HEK293 (cell line): ENCODE data around the gene DDX41.

ENCODE experiments used
- CTCF ChIA-PET: fragments of 350-600 bp; formaldehyde crosslinking; extraction: SDS; loops from one replicate; lab custom pipeline; 2021; ENCODE audit warnings: antibody characterized with exemption; lab: Yijun Ruan, JAX
- POLR2A ChIA-PET: fragments of 300-600 bp; formaldehyde crosslinking; extraction: SDS; loops from one replicate; lab custom pipeline; 2020; ENCODE audit warnings: antibody characterized with exemption, inconsistent platforms; lab: Yijun Ruan, JAX
- H3K27ac ChIP-seq: fragments of 200-500 bp; sonication (Bioruptor generic); 2 replicates; pipeline ENCODE4 v1.5.1; 2014; ENCODE audit warnings: low read depth, low read length, control low read depth, inconsistent platforms; ENCODE audit errors: extremely low read depth
- H3K36me3 ChIP-seq, 2 experiments: fragments of 200-500 bp in 1 of 2; sonication (Bioruptor generic) in 1 of 2; 1 replicate in 1 of 2; 2 replicates in 1 of 2; pipeline ENCODE4 v1.5.1; 2014 to 2017; ENCODE audit warnings: inconsistent platforms in 2 of 2, low read length in 2 of 2; ENCODE audit not compliant: control insufficient read depth in 2 of 2, insufficient read depth in 1 of 2
- H3K4me1 ChIP-seq: fragments of 200-500 bp; sonication (Bioruptor generic); 2 replicates; pipeline ENCODE4 v1.5.1; 2014; ENCODE audit warnings: mild to moderate bottlenecking, low read length, inconsistent platforms; ENCODE audit not compliant: control insufficient read depth, insufficient read depth
- H3K4me3 ChIP-seq: 2 replicates; pipeline ENCODE4 v1.5.1; 2011; ENCODE audit warnings: low read depth, mild to moderate bottlenecking, control low read depth, low read length, moderate library complexity
- H3K9me3 ChIP-seq: fragments of 200-500 bp; sonication (Bioruptor generic); 2 replicates; pipeline ENCODE4 v1.5.1; 2014; ENCODE audit warnings: low read depth, low read length, inconsistent platforms; ENCODE audit not compliant: control insufficient read depth, insufficient read depth
- ATF2 ChIP-seq: fragments of 450-650 bp; formaldehyde crosslinking; IDR thresholded peaks from 2 replicates; pipeline ENCODE4 v1.5.1; 2016; ENCODE audit warnings: missing biosample characterization, missing genetic modification characterization, low read depth
- IKZF3 ChIP-seq: fragments of 450-650 bp; IDR thresholded peaks from 2 replicates; pipeline ENCODE4 v1.5.0; 2018; ENCODE audit warnings: missing biosample characterization, mild to moderate bottlenecking, missing genetic modification characterization, moderate library complexity
- KLF16 ChIP-seq: fragments of 450-650 bp; formaldehyde crosslinking; IDR thresholded peaks from 2 replicates; pipeline ENCODE4 v1.5.1; 2017; ENCODE audit warnings: missing biosample characterization, missing genetic modification characterization
- MYNN ChIP-seq: fragments of 450-650 bp; formaldehyde crosslinking; IDR thresholded peaks from 2 replicates; pipeline ENCODE4 v1.5.1; 2016; ENCODE audit warnings: missing biosample characterization, missing genetic modification characterization, borderline replicate concordance
- PRDM6 ChIP-seq: fragments of 450-650 bp; formaldehyde crosslinking; IDR thresholded peaks from 2 replicates; pipeline ENCODE4 v1.5.1; 2017; ENCODE audit warnings: missing biosample characterization, missing genetic modification characterization
- TCF7L2 ChIP-seq: IDR thresholded peaks from 2 replicates; pipeline ENCODE4 v1.6.1; 2011; ENCODE audit warnings: low read depth, mild to moderate bottlenecking, inconsistent platforms, low read length, moderate library complexity, borderline replicate concordance
- ZBTB49 ChIP-seq: fragments of 450-650 bp; formaldehyde crosslinking; IDR thresholded peaks from 2 replicates; pipeline ENCODE4 v1.5.1; 2016; ENCODE audit warnings: missing biosample characterization, missing genetic modification characterization, low read depth
- ZFP3 ChIP-seq: fragments of 450-650 bp; formaldehyde crosslinking; IDR thresholded peaks from 2 replicates; pipeline ENCODE4 v1.5.1; 2016; ENCODE audit warnings: low read depth, missing biosample characterization, missing genetic modification characterization
- ZFP37 ChIP-seq: fragments of 450-650 bp; formaldehyde crosslinking; IDR thresholded peaks from 2 replicates; pipeline ENCODE4 v1.5.1; 2016; ENCODE audit warnings: missing biosample characterization, missing genetic modification characterization
- ZIC2 ChIP-seq: fragments of 450-650 bp; formaldehyde crosslinking; IDR thresholded peaks from 2 replicates; pipeline ENCODE4 v1.5.1; 2016; ENCODE audit warnings: missing biosample characterization, missing genetic modification characterization
- ZNF266 ChIP-seq: fragments of 450-650 bp; formaldehyde crosslinking; IDR thresholded peaks from 2 replicates; pipeline ENCODE4 v1.5.1; 2016; ENCODE audit warnings: missing biosample characterization, missing genetic modification characterization, low read depth
- ZNF350 ChIP-seq: fragments of 450-650 bp; formaldehyde crosslinking; IDR thresholded peaks from 2 replicates; pipeline ENCODE4 v1.5.0; 2017; ENCODE audit warnings: missing biosample characterization, mild to moderate bottlenecking, missing genetic modification characterization
- ZNF664 ChIP-seq: fragments of 450-650 bp; formaldehyde crosslinking; IDR thresholded peaks from 2 replicates; pipeline ENCODE4 v1.5.1; 2016; ENCODE audit warnings: missing biosample characterization, missing genetic modification characterization
- ZNF670 ChIP-seq: fragments of 450-650 bp; formaldehyde crosslinking; IDR thresholded peaks from 2 replicates; pipeline ENCODE4 v1.5.1; 2016; ENCODE audit warnings: missing biosample characterization, missing genetic modification characterization, low read depth
- ZSCAN30 ChIP-seq: fragments of 450-650 bp; IDR thresholded peaks from 2 replicates; pipeline ENCODE4 v1.5.1; 2018; ENCODE audit warnings: missing biosample characterization, mild to moderate bottlenecking, missing genetic modification characterization, moderate library complexity
- ZSCAN4 ChIP-seq: fragments of 450-650 bp; formaldehyde crosslinking; IDR thresholded peaks from 2 replicates; pipeline ENCODE4 v1.5.1; 2017; ENCODE audit warnings: missing biosample characterization, missing genetic modification characterization
- TF ChIP-seq, protein P1 (sequence below): fragments of 450-650 bp; formaldehyde crosslinking; IDR thresholded peaks from 2 replicates; pipeline ENCODE4 v1.5.1; 2016; ENCODE audit warnings: missing biosample characterization, missing genetic modification characterization
- TF ChIP-seq, protein P2 (sequence below): fragments of 450-650 bp; formaldehyde crosslinking; IDR thresholded peaks from 2 replicates; pipeline ENCODE4 v1.5.1; 2016; ENCODE audit warnings: missing biosample characterization, missing genetic modification characterization

Gene DDX41

GRCh38 chr5:177504086-177505056 lies 12.4 kb downstream of the DDX41 start (continued):
- TF ChIP-seq ZBTB49 (tag by site-specific recombination), result no peak
- TF ChIP-seq TCF7L2, result no peak
- no peak for TF ChIP-seq ZFP3 (tag by site-specific recombination)

DNA sequence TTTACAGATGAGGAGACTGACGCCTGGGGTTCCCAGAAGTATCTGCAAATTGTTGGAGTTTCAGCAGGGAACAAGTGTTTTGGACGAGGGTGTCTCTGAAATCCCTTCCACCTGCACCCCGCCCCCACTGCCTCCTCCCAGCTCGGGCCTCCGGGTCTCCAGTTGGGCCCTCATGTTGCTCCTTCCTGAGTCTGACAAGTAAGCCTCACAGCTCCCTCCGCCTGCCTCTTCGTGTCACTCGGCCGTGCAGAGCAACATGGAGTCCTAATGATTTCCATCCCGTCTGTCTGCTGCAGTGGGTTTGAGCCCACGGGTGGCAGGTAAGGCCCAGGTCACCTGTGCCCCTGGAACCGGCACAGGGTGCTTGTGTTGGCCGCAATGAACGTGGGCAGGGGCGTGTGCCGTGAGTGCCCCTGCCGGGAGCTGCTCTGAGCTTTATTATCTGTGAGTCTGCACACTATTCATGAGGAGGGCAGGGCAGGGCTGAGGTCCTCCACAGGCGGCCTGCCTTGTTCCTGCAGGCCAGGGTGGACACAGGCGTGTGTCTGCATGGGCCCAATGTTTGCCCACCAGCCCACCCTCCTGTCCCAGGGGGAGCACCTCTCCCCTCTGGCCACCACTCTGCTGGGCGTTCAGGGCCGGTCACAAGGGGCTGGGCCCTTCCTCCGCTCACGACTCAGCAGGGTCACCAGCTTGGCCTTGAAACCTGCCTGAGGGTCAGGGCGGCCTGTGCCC lies 13.2 kb downstream of the DDX41 start:
- Histone ChIP-seq H3K27ac (no peak overlapping the region), H3K9me3 (no peaks in the 10 kb centered on the region), H3K36me3 (peaks cover 0 to 2% of the 10 kb centered on the region in 2 experiments; a peak in 1 of 3 replicates), H3K4me3 (no peak overlapping the region), H3K4me1 (no peaks in the 10 kb centered on the region)
- TF ChIP-seq IKZF3 (tag by site-specific recombination) (no peak), PRDM6 (tag by site-specific recombination) (no peak), ZSCAN30 (tag by site-specific recombination) (no peak), ZNF350 (tag by site-specific recombination) (no peak), ZFP37 (tag by site-specific recombination) (no peak), ZNF664 (tag by site-specific recombination) (no peak), ZNF266 (tag by site-specific recombination) (no peak)
- TF ChIP-seq, protein P1, sequence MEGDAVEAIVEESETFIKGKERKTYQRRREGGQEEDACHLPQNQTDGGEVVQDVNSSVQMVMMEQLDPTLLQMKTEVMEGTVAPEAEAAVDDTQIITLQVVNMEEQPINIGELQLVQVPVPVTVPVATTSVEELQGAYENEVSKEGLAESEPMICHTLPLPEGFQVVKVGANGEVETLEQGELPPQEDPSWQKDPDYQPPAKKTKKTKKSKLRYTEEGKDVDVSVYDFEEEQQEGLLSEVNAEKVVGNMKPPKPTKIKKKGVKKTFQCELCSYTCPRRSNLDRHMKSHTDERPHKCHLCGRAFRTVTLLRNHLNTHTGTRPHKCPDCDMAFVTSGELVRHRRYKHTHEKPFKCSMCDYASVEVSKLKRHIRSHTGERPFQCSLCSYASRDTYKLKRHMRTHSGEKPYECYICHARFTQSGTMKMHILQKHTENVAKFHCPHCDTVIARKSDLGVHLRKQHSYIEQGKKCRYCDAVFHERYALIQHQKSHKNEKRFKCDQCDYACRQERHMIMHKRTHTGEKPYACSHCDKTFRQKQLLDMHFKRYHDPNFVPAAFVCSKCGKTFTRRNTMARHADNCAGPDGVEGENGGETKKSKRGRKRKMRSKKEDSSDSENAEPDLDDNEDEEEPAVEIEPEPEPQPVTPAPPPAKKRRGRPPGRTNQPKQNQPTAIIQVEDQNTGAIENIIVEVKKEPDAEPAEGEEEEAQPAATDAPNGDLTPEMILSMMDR (tag by site-specific recombination), result no peak
- CTCF ChIA-PET, result interaction anchor here (0.6 to 5.0 kb wide), 7 partner anchors 12 to 100 kb away, joined by 3 to 54 read pairs (median 5); no protein-coding TSS in a partner anchor
- POLR2A ChIA-PET, result interaction anchor here (0.5 to 1.3 kb wide), 3 partner anchors 12 to 714 kb away, joined by 3 read pairs; no protein-coding TSS in a partner anchor

DNA sequence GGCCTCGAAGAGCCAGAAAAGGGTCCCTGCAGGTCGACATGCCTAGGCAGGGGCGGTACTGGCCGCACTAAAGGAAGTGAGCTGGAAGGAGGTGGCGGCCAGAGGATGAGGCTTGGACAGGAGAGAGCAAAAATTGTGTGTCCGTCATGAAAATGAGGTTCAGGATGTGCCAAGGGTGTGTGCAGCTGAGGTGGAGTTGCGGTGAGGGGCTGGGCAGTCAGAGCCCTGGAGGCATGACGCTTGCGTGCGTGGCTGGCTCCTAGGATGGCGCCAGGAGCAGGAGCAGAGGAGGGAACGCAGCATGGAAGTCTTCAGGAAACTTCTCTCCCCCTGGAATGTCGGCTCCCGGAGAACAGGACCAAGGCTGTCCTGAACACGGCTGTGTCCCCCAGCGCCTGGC lies 13.9 kb downstream of the DDX41 start:
- Histone ChIP-seq H3K4me3 (no peak overlapping the region), H3K36me3 (no peaks in the 10 kb centered on the region), H3K4me1 (no peaks in the 10 kb centered on the region; the same call in 1 of the 2 replicates), H3K9me3 (no peaks in the 10 kb centered on the region), H3K27ac (no peak overlapping the region)
- ChIA-PET CTCF (interaction anchor here (0.8 to 5.0 kb wide), 11 partner anchors 12 to 388 kb away, joined by 3 to 54 read pairs (median 6); partner anchors contain the start of genes DDX41 and LMAN2), POLR2A (interaction anchor here (0.8 kb wide), 1 partner anchor 13 kb away, joined by 3 read pairs; no protein-coding TSS in a partner anchor)
- TF ChIP-seq ZIC2 (tag by site-specific recombination) (no peak), ZSCAN4 (no peak), MYNN (no peak), ATF2 (no peak), ZNF670 (tag by site-specific recombination) (no peak), KLF16 (tag by site-specific recombination) (no peak)
- TF ChIP-seq, protein P2, sequence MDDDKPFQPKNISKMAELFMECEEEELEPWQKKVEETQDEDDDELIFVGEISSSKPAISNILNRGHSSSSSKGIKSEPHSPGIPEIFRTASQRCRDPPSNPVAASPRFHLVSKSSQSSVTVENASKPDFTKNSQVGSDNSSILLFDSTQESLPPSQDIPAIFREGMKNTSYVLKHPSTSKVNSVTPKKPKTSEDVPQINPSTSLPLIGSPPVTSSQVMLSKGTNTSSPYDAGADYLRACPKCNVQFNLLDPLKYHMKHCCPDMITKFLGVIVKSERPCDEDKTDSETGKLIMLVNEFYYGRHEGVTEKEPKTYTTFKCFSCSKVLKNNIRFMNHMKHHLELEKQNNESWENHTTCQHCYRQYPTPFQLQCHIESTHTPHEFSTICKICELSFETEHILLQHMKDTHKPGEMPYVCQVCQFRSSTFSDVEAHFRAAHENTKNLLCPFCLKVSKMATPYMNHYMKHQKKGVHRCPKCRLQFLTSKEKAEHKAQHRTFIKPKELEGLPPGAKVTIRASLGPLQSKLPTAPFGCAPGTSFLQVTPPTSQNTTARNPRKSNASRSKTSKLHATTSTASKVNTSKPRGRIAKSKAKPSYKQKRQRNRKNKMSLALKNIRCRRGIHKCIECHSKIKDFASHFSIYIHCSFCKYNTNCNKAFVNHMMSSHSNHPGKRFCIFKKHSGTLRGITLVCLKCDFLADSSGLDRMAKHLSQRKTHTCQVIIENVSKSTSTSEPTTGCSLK, result no peak
